ENCODE results near the gene JPH3.

DNA sequence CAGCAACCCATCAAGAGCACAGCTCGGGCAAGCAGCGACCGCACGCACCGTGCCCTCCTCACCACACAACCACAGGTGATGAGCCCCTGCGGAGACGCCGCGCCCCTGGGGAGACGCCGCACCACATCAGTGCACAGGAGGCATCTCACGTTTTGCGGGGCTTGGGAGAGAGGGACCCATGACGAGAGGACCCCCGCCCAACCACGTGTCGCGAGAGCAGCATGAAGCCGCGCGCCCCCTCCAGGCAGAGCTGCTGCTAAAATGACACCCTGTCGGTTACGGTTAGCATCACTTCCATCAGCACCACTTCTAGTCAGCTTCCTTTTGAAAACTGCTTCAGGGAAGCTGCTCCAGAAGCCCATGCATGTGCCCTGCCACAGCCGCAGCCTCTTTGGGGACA is 118.1 kb downstream of the JPH3 start:
- TF ChIP-seq, protein P1, sequence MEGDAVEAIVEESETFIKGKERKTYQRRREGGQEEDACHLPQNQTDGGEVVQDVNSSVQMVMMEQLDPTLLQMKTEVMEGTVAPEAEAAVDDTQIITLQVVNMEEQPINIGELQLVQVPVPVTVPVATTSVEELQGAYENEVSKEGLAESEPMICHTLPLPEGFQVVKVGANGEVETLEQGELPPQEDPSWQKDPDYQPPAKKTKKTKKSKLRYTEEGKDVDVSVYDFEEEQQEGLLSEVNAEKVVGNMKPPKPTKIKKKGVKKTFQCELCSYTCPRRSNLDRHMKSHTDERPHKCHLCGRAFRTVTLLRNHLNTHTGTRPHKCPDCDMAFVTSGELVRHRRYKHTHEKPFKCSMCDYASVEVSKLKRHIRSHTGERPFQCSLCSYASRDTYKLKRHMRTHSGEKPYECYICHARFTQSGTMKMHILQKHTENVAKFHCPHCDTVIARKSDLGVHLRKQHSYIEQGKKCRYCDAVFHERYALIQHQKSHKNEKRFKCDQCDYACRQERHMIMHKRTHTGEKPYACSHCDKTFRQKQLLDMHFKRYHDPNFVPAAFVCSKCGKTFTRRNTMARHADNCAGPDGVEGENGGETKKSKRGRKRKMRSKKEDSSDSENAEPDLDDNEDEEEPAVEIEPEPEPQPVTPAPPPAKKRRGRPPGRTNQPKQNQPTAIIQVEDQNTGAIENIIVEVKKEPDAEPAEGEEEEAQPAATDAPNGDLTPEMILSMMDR (optimal IDR thresholded peaks at IDR 0.05 in 1 of 3, IDR thresholded peaks at IDR 0.05 in 1 of 3, conservative IDR thresholded peaks at IDR 0.05 in 1 of 3; ENCODE audit: extremely low read depth in 1 of 3, insufficient read depth in 2 of 3, low read length in 3 of 3), result no peak
- no peak for TF ChIP-seq EZH2 (IDR thresholded peaks at IDR 0.05; ENCODE audit: low read length)
